AG09309 (cell line): Measurements from ENCODE around the gene RAD51B.

ENCODE experiments used
- DNase-seq: peaks from one replicate; pipeline ENCODE4 v3.0.0-alpha.2; 2010; ENCODE audit warnings: low read depth
- H3K4me3 ChIP-seq: 2 replicates; pipeline ENCODE4 v1.5.1; 2011; ENCODE audit warnings: mild to moderate bottlenecking, low read depth, low read length, moderate library complexity; ENCODE audit not compliant: control insufficient read depth
- TF ChIP-seq, protein P1 (sequence below): IDR thresholded peaks from 2 replicates; pipeline ENCODE4 v1.5.1; 2011; ENCODE audit warnings: mild to moderate bottlenecking, low read depth, low read length, inconsistent platforms; ENCODE audit not compliant: insufficient read depth, control insufficient read depth; ENCODE audit errors: missing control alignments

RAD51B gene

DNA sequence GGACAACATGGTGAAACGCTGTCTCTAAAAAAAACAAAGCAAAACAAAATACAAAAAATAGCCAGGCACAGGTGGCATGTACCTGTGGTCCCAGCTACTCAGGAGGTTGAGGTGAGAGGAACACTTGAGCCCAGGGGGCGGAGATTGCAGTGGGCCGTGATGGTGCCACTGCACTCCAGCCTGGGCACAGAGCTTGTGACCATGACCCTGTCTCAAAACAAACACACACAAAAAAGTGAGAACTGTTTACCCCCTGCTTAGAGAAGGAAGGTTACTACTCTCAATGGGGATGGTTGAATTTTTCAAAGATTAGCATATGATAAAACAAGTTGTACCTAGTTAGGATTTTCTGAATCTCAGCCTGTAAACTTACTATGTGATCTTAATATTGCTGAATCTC lies 905.3 kb downstream of the RAD51B start:
- H3K4me3 ChIP-seq, result no peak overlapping the region
- TF ChIP-seq, protein P1, sequence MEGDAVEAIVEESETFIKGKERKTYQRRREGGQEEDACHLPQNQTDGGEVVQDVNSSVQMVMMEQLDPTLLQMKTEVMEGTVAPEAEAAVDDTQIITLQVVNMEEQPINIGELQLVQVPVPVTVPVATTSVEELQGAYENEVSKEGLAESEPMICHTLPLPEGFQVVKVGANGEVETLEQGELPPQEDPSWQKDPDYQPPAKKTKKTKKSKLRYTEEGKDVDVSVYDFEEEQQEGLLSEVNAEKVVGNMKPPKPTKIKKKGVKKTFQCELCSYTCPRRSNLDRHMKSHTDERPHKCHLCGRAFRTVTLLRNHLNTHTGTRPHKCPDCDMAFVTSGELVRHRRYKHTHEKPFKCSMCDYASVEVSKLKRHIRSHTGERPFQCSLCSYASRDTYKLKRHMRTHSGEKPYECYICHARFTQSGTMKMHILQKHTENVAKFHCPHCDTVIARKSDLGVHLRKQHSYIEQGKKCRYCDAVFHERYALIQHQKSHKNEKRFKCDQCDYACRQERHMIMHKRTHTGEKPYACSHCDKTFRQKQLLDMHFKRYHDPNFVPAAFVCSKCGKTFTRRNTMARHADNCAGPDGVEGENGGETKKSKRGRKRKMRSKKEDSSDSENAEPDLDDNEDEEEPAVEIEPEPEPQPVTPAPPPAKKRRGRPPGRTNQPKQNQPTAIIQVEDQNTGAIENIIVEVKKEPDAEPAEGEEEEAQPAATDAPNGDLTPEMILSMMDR, result no peak
- DNase-seq, result no peak

DNA sequence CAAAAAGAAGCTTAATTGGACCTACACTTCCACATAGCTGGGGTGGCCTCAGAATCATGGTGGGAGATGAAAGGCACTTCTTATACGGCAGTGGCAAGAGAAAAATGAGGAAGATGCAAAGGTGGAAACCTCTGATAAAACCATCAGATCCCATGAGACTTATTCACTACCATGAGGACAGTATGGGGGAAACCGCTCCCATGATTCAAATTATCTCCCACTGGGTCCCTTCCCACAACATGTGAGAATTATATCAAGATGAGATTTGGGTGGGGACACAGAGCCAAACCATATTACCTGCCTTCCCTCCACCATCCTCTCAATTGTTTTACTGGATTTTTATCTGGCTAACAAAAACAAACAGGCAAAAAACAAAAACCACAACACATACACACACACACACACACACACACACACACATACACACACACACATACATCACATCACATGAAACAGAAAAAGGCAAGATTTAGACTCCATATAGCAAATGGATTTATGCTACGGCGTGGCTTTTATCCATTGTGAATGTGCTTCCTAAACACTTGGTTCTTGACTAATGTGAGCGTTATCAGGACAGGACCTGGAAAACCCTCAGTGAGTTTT lies 906.6 kb downstream of the RAD51B start:
- H3K4me3 ChIP-seq, result no peak overlapping the region
- TF ChIP-seq, protein P1, result no peak
- DNase-seq, result no peak

DNA sequence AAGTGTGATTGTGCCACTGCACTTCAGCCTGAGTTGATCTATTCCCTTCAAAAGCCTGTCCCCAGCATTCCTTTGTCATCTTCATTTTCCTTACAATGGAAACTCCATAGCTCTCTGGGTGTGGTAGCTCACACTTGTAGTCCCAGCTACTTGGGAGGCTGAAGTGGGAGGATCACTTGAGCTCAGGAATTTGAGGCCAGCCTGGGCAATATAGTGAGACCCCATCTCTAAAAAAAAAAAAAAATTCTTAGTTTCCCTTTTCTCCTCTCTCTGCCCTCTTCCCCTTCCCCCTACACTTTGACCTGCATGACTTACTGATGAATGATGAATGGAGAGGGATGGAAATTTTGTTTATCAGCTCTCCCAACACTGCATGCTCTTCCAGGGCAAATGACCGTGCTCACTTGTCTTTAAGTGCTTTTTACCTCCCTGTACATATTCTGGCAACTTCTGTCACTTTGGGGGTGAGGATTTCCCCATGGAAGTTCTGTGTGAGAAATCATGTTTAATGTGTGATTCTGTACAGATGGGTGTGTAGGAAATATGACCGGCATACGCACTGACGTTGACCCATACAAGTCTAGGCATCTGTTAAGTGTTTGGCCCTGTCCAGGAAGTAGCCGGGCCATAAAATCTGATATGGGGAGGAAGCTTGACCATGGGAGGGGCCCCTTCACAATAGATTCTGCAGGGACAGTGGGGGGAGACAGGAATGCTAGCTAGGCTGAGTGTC lies 907.9 kb downstream of the RAD51B start:
- TF ChIP-seq, protein P1, result no peak
- no peak overlapping the region for H3K4me3 ChIP-seq
- DNase-seq, result no peak

DNA sequence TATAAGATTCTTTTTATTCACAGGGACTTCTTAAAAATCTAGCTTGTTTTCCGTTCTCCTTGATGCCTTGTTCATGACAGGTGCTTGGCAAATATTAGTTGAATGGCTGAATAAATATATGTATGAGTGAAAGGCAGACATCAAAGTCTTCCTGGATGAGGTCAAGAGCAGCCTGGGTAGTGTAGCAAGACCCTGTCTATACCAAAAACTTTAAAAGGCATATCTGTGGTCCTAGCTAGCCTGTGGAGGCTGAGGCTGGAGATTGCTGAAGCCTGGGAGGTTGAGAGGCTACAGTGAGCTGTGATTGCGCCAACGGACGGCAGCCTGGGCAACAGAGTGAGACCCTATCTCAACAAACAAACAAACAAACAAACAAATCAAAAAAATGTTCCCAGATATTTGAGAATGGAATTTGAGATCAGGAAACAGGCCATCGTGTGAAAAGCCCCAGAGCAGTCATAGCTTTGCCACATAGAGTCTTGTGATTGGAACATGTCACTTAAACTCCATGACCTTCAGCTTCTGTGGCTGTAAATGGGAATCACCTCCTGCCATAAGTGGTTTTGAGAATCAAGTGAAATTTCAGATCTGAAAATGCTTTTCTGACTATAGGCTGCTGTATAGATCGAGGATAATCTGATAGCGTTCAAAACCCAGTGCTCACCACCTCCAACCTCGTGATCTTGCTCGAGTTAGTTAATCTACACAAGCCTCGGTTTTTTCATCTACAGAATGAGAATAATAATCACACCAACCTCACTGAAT lies 908.9 kb downstream of the RAD51B start:
- TF ChIP-seq, protein P1, result no peak

DNA sequence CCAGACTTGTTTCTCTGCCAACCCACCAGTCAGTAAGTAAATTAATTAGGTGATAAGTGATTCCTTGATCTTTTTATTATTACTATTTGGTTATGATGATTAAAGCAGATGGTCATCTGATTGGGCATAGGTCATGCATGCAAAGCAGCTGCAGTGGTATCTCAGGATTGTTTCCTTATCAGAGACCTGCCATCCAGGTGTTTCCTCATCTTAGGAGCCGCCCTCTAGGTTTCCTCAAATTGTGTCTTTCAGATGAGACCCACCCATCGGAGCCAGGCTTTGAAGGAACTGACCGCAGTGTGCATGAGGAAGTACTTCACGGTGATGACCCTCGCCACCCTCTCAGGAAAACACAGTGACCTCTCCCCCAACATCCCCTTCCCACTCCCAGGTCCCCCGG lies 910.0 kb downstream of the RAD51B start:
- H3K4me3 ChIP-seq, result no peak overlapping the region
- TF ChIP-seq, protein P1, result no peak
- no peak for DNase-seq

More for the DNA sequence above, 908.9 kb downstream of the RAD51B start:
- no peak for DNase-seq
- no peak overlapping the region for H3K4me3 ChIP-seq

DNA sequence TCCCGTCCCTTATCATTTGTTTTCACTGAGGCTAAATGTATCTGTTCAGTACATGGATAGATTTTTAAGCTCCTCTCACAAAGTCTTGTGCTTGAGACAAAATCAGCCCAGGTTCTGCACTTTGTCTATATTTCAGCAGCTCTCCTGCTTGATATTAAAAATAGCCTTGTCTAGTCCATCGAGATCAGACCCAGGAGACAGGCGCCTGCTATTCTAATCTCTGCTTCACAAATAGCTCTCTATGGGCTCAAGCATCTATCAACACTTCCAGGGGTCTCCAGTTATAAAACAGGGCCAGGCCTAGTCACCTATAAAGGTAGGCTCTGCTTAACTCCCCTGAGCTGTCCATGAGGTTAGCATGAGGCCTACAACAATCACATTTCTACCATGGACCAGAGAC lies 910.8 kb downstream of the RAD51B start:
- TF ChIP-seq, protein P1, result no peak
- no peak overlapping the region for H3K4me3 ChIP-seq
- no peak for DNase-seq
